H9 (cell line): ENCODE results near the gene RALY. TPM values are rescaled to one million over a fixed set of nuclear protein-coding genes. Genes with fewer than 3 reads are reported as not detected.

Source experiments
- DNase-seq: peaks from one replicate; pipeline ENCODE4 v3.0.0-alpha.2; 2017
- H2AFZ ChIP-seq: one replicate; pipeline ENCODE4 v1.6.1; 2013; ENCODE audit warnings: mild to moderate bottlenecking, low read length, control low read depth, moderate library complexity
- H2AK5ac ChIP-seq: 2 replicates; pipeline ENCODE4 v1.6.1; 2013; ENCODE audit warnings: low read length, control low read depth, mixed read lengths; ENCODE audit not compliant: insufficient read length
- H2BK120ac ChIP-seq: one replicate; pipeline ENCODE4 v1.6.1; 2013; ENCODE audit warnings: low read depth, mild to moderate bottlenecking, low read length, control low read depth, inconsistent platforms; ENCODE audit not compliant: poor library complexity, severe bottlenecking
- H2BK12ac ChIP-seq: 2 replicates; pipeline ENCODE4 v1.6.1; 2013; ENCODE audit warnings: low read length, control low read depth, mixed read lengths, low read depth; ENCODE audit not compliant: insufficient read length
- H2BK15ac ChIP-seq: 2 replicates; pipeline ENCODE4 v1.6.1; 2013; ENCODE audit warnings: low read depth, low read length, control low read depth
- H2BK20ac ChIP-seq: one replicate; pipeline ENCODE4 v1.6.1; 2013; ENCODE audit warnings: low read depth, mild to moderate bottlenecking, low read length, control low read depth, inconsistent platforms; ENCODE audit not compliant: poor library complexity, severe bottlenecking
- H2BK5ac ChIP-seq: 2 replicates; pipeline ENCODE4 v1.6.1; 2013; ENCODE audit warnings: low read length, control low read depth, mixed read lengths; ENCODE audit not compliant: insufficient read length
- H3K14ac ChIP-seq: 2 replicates; pipeline ENCODE4 v1.6.1; 2013; ENCODE audit warnings: low read length, control low read depth; ENCODE audit not compliant: insufficient read depth
- H3K18ac ChIP-seq: 2 replicates; pipeline ENCODE4 v1.6.1; 2013; ENCODE audit warnings: low read depth, mild to moderate bottlenecking, mixed read lengths, low read length, control low read depth; ENCODE audit not compliant: insufficient read length
- H3K23ac ChIP-seq: 2 replicates; pipeline ENCODE4 v1.6.1; 2013; ENCODE audit warnings: low read length, control low read depth, mixed read lengths, low read depth; ENCODE audit not compliant: insufficient read length
- H3K23me2 ChIP-seq: 2 replicates; pipeline ENCODE4 v1.6.1; 2013; ENCODE audit warnings: low read depth, mild to moderate bottlenecking, mixed read lengths, low read length, control low read depth; ENCODE audit not compliant: insufficient read length, poor library complexity, severe bottlenecking
- H3K27ac ChIP-seq: 2 replicates; pipeline ENCODE4 v1.5.1; 2013; ENCODE audit warnings: low read length, control low read depth, mixed read lengths, low read depth; ENCODE audit not compliant: insufficient read length
- H3K27me3 ChIP-seq: 2 replicates; pipeline ENCODE4 v1.6.1; 2013; ENCODE audit warnings: low read length, control low read depth, inconsistent platforms; ENCODE audit not compliant: insufficient read depth
- H3K4ac ChIP-seq: 2 replicates; pipeline ENCODE4 v1.6.1; 2013; ENCODE audit warnings: low read depth, mild to moderate bottlenecking, control low read depth, inconsistent platforms, low read length, moderate library complexity
- H3K4me1 ChIP-seq: 2 replicates; pipeline ENCODE4 v1.6.1; 2013; ENCODE audit warnings: low read length, control low read depth, inconsistent platforms; ENCODE audit not compliant: insufficient read depth
- H3K4me2 ChIP-seq: 2 replicates; pipeline ENCODE4 v1.6.1; 2013; ENCODE audit warnings: low read length, control low read depth, mixed read lengths; ENCODE audit not compliant: insufficient read length, insufficient read depth
- H3K56ac ChIP-seq: 2 replicates; pipeline ENCODE4 v1.6.1; 2013; ENCODE audit warnings: low read depth, mild to moderate bottlenecking, mixed read lengths, low read length, control low read depth; ENCODE audit not compliant: insufficient read length
- H3K79me1 ChIP-seq: 2 replicates; pipeline ENCODE4 v1.6.1; 2013; ENCODE audit warnings: low read depth, mild to moderate bottlenecking, moderate library complexity, low read length, control low read depth, inconsistent platforms; ENCODE audit not compliant: insufficient read depth, poor library complexity, severe bottlenecking
- H3K79me2 ChIP-seq: 2 replicates; pipeline ENCODE4 v1.6.1; 2013; ENCODE audit warnings: low read length, control low read depth, inconsistent platforms; ENCODE audit not compliant: insufficient read depth
- H3K9ac ChIP-seq: 2 replicates; pipeline ENCODE4 v1.6.1; 2013; ENCODE audit warnings: low read length, control low read depth, mixed read lengths; ENCODE audit not compliant: insufficient read length; ENCODE audit errors: extremely low read depth
- H3K9me3 ChIP-seq: one replicate; pipeline ENCODE4 v1.6.1; 2013; ENCODE audit warnings: low read depth, low read length, inconsistent platforms; ENCODE audit not compliant: control insufficient read depth
- H3T11ph ChIP-seq: one replicate; pipeline ENCODE4 v1.6.1; 2013; ENCODE audit warnings: mild to moderate bottlenecking, low read length, control low read depth, inconsistent platforms
- H4K20me1 ChIP-seq: one replicate; pipeline ENCODE4 v1.6.1; 2013; ENCODE audit not compliant: control insufficient read depth, insufficient read length, insufficient read depth
- H4K5ac ChIP-seq: 2 replicates; pipeline ENCODE4 v1.6.1; 2013; ENCODE audit warnings: low read depth, mild to moderate bottlenecking, mixed read lengths, low read length, control low read depth; ENCODE audit not compliant: insufficient read length
- H4K8ac ChIP-seq: replicated peaks from 2 replicates; pipeline ENCODE4 v1.6.1; 2013; ENCODE audit warnings: low read length, control low read depth, mixed read lengths, low read depth; ENCODE audit not compliant: insufficient read length
- H4K91ac ChIP-seq: 2 replicates; pipeline ENCODE4 v1.6.1; 2013; ENCODE audit warnings: low read depth, mild to moderate bottlenecking, moderate library complexity, mixed read lengths, low read length, control low read depth; ENCODE audit not compliant: insufficient read length
- H3K27ac Mint-ChIP-seq, 3 experiments: 2 replicates in 2 of 3; 3 replicates in 1 of 3; pipeline ENCODE4 v1.8.0; 2020 to 2021; ENCODE audit warnings: mixed read lengths in 3 of 3, mild to moderate bottlenecking in 1 of 3, moderate library complexity in 1 of 3
- H3K27me3 Mint-ChIP-seq: 2 replicates; pipeline ENCODE4 v1.8.0; 2021; ENCODE audit warnings: low read depth, mild to moderate bottlenecking, moderate library complexity, mixed read lengths
- H3K36me3 Mint-ChIP-seq, 3 experiments: 2 replicates in 2 of 3; 3 replicates in 1 of 3; pipeline ENCODE4 v1.8.0; 2020 to 2021; ENCODE audit warnings: low read depth in 3 of 3, mixed read lengths in 3 of 3; ENCODE audit not compliant: insufficient read depth in 1 of 3
- H3K4me1 Mint-ChIP-seq, 2 experiments: 2 replicates each; pipeline ENCODE4 v1.8.0; 2020; ENCODE audit warnings: mixed read lengths in 2 of 2
- H3K4me3 Mint-ChIP-seq, 2 experiments: 2 replicates in 1 of 2; 3 replicates in 1 of 2; pipeline ENCODE4 v1.8.0; 2020 to 2021; ENCODE audit warnings: mild to moderate bottlenecking in 2 of 2, mixed read lengths in 2 of 2, moderate library complexity in 1 of 2
- H3K9me3 Mint-ChIP-seq, 2 experiments: 2 replicates in 1 of 2; 3 replicates in 1 of 2; pipeline ENCODE4 v1.8.0; 2020; ENCODE audit warnings: mild to moderate bottlenecking in 2 of 2, mixed read lengths in 2 of 2, moderate library complexity in 1 of 2
- total RNA-seq: library from RNA; stranded (reverse); gene quantifications from 2 replicates; pipeline ENCODE4 v1.2.1, GENCODE V29; 2021
- TF ChIP-seq, protein P1 (sequence below): fragments of 200-600 bp; sonication (generic); conservative IDR thresholded peaks from 3 replicates; pipeline ENCODE4 v1.8.0; 2021; ENCODE audit warnings: antibody characterized with exemption, mild to moderate bottlenecking

RALY gene
- total RNA-seq, 1 experiment from 2014 or later: 199 TPM

DNA sequence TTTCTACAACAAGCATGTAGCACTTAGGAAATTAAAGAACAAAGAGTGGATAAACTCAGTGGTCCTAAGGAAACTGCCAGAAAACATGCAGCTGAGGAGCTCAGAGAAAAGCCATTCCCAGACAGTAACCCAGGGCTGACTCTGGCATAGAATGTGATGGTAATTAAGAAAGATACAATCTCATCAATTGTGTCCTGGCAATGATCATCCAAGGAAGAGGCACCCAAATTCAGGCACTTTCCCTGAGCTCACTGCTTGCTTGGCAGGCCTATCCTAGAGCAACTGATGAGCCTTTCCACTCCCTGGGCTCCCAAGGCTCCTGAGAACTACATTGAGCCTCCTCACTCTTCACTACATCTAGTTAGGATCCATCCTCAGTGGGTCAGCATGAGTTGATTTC is 102.1 kb downstream of the RALY start:
- H3K56ac ChIP-seq: no peak overlapping the region
- H2AFZ ChIP-seq: no peak overlapping the region
- H3K4me1 ChIP-seq: no peaks in the 10 kb centered on the region
- H3K9me3 Mint-ChIP-seq: no peaks in the 10 kb centered on the region
- no peak overlapping the region for H2AK5ac ChIP-seq
- H3K4me1 Mint-ChIP-seq: no peaks in the 10 kb centered on the region
- no peak overlapping the region for H2BK120ac ChIP-seq
- no peak overlapping the region for H3K4ac ChIP-seq
- peaks cover 63 to 96% (median 90%) of the 10 kb centered on the region in 3 experiments for H3K36me3 Mint-ChIP-seq
- no peaks in the 10 kb centered on the region for H3K27me3 Mint-ChIP-seq
- no peak overlapping the region for H3K27ac ChIP-seq
- H3K79me1 ChIP-seq: no peaks in the 10 kb centered on the region
- no peaks in the 10 kb centered on the region for H3K9me3 ChIP-seq
- no peak overlapping the region for H2BK12ac ChIP-seq
- H3K23ac ChIP-seq: no peak overlapping the region
- DNase-seq: no peak
- H3K14ac ChIP-seq: no peak overlapping the region
- H2BK5ac ChIP-seq: no peak overlapping the region
- H3K27ac Mint-ChIP-seq: no peak overlapping the region
- H3K23me2 ChIP-seq: no peaks in the 10 kb centered on the region
- no peaks in the 10 kb centered on the region for H3K79me2 ChIP-seq
- H3K4me3 Mint-ChIP-seq: no peak overlapping the region
- H4K8ac ChIP-seq: no peak overlapping the region
- no peak overlapping the region for H2BK15ac ChIP-seq
- no peaks in the 10 kb centered on the region for H4K20me1 ChIP-seq
- H3K27me3 ChIP-seq: no peaks in the 10 kb centered on the region
- H2BK20ac ChIP-seq: no peak overlapping the region
- H4K5ac ChIP-seq: no peak overlapping the region
- H4K91ac ChIP-seq: no peak overlapping the region
- no peak overlapping the region for H3K4me2 ChIP-seq
- no peak overlapping the region for H3K9ac ChIP-seq
- H3T11ph ChIP-seq: no peak overlapping the region
- TF ChIP-seq, protein P1, sequence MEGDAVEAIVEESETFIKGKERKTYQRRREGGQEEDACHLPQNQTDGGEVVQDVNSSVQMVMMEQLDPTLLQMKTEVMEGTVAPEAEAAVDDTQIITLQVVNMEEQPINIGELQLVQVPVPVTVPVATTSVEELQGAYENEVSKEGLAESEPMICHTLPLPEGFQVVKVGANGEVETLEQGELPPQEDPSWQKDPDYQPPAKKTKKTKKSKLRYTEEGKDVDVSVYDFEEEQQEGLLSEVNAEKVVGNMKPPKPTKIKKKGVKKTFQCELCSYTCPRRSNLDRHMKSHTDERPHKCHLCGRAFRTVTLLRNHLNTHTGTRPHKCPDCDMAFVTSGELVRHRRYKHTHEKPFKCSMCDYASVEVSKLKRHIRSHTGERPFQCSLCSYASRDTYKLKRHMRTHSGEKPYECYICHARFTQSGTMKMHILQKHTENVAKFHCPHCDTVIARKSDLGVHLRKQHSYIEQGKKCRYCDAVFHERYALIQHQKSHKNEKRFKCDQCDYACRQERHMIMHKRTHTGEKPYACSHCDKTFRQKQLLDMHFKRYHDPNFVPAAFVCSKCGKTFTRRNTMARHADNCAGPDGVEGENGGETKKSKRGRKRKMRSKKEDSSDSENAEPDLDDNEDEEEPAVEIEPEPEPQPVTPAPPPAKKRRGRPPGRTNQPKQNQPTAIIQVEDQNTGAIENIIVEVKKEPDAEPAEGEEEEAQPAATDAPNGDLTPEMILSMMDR: no peak
- no peak overlapping the region for H3K18ac ChIP-seq
